NCI-H345 treated with DMSO at 0.1 percent for 48 hours (cell line): Measurements from ENCODE around the gene SORCS2.

Source experiments
- DNase-seq: peaks from one replicate; lab custom pipeline; 2025; ENCODE audit not compliant: unreplicated experiment; lab: John Stamatoyannopoulos, UW

SORCS2 gene

GRCh38 chr4:7777871-7778509 lies 585.7 kb downstream of the SORCS2 start:
- no peak for DNase-seq

- no peak for DNase-seq
Measured at GRCh38 chr4:7778510-7779431, 586.4 kb downstream of the SORCS2 start.

GRCh38 chr4:7779432-7779768 lies 587.1 kb downstream of the SORCS2 start:
- no peak for DNase-seq

- no peak for DNase-seq
Measured at GRCh38 chr4:7780751-7781348, 588.5 kb downstream of the SORCS2 start.

GRCh38 chr4:7781366-7781765 lies 589.0 kb downstream of the SORCS2 start:
- no peak for DNase-seq

- DNase-seq, result no peak
Measured at GRCh38 chr4:7781993-7782392, 589.7 kb downstream of the SORCS2 start.

GRCh38 chr4:7782783-7783182 lies 590.4 kb downstream of the SORCS2 start:
- DNase-seq, result no peak

GRCh38 chr4:7783541-7783940 lies 591.2 kb downstream of the SORCS2 start:
- no peak for DNase-seq

GRCh38 chr4:7784131-7784870 lies 592.0 kb downstream of the SORCS2 start:
- DNase-seq, result no peak

GRCh38 chr4:7785017-7785416 lies 592.7 kb downstream of the SORCS2 start:
- no peak for DNase-seq

GRCh38 chr4:7786040-7786439 lies 593.7 kb downstream of the SORCS2 start:
- DNase-seq, result no peak

- no peak for DNase-seq
Measured at GRCh38 chr4:7786517-7786916, 594.2 kb downstream of the SORCS2 start.

- DNase-seq, result no peak
Measured at GRCh38 chr4:7787067-7787466, 594.7 kb downstream of the SORCS2 start.

- DNase-seq, result no peak
Measured at GRCh38 chr4:7787681-7788141, 595.4 kb downstream of the SORCS2 start.

- DNase-seq, result no peak
Measured at GRCh38 chr4:7788193-7788592, 595.9 kb downstream of the SORCS2 start.

GRCh38 chr4:7788694-7789425 lies 596.5 kb downstream of the SORCS2 start:
- DNase-seq, result no peak

- DNase-seq, result no peak
Measured at GRCh38 chr4:7790023-7790422, 597.7 kb downstream of the SORCS2 start.

- no peak for DNase-seq
Measured at GRCh38 chr4:7790999-7791398, 598.7 kb downstream of the SORCS2 start.
